Measurements from ENCODE around the gene TNFAIP8L3.
"Not testable (repeated sequence)": the region's sequence is repeated elsewhere in the genome, so short reads cannot be mapped to it uniquely, and the experiment has no call there.

TNFAIP8L3 gene

GRCh38 chr15:51094606-51095569 is at the start of gene TNFAIP8L3:
TSS of gene TNFAIP8L3 (minus strand) at chr15:51094906. CDS start at chr15:51094595, 311 bp downstream.
- DNase-seq = peak; percentile 14

GRCh38 chr15:51144021-51144532 is 49.4 kb upstream of the TNFAIP8L3 start:
- DNase-seq = no peak

- DNase-seq = not testable (repeated sequence)
These were observed 45.6 kb upstream of the TNFAIP8L3 start for GRCh38 chr15:51140347-51140746.

DNA sequence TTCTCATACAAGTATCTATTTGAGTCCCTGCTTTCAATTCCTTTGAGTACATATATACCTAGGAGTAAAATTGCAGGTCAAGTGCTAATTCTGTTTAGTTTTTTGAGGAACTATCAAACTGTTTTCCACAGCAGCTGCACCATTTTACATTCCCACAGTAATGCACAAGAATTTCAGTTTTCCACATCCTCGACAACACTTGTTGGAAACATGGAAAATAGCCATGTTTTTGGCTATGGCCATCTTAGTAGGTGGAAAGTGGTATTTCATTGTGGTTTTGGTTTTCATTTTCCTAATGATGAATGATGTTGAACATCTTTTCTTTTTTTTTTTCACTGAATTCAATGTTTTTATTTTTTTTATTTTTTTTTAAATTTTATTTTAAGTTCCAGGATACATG is 44.4 kb upstream of the TNFAIP8L3 start:
- DNase-seq = no peak

DNA sequence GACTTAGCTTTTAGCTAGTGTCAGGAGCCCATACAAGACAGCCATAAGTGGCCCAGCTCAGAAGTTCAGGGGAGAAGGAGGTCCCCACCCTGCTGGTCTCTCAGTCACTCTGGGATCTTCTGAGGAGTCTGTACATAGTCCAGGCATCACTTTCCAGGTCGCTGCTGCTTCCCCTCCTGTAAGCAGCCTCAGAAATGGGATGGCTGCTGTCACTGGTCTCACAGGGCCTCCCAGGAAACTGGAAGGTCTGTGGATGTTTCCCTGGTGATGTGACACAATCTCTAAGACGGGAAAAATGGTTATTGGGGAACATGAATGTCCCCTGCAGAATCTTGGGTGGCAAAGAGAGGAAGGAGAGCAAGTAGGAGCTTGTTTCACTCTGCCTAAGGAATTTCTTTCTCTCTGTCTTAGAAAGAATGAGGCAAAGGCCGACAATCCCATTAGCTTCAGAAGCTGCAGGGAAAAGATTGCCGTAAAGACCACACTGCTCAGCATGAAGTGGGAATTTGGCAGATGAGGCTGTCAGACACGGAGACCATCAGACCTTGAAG is 43.2 kb upstream of the TNFAIP8L3 start:
- no peak for DNase-seq

DNA sequence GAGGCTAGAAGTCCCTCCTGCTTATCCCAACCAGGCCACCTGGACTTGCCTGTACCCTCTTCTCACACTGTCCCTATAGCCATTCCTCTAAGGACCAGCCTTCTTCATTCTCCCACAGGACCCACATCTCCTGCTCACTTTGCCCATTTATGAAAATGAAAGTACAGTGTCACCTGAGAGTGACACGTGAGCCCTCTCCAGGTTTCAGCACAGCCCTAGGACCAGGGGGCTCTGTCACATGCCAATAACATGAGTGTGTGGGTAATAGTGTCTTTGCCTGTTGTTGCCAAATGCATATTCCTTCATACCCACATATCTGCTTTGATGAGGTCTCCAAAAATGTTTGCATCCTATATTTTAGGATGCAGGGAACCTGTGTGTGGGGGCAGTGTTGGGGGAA is 42.3 kb upstream of the TNFAIP8L3 start:
- no peak for DNase-seq

- no peak for DNase-seq
These were observed 40.6 kb upstream of the TNFAIP8L3 start for GRCh38 chr15:51135276-51135675.

DNA sequence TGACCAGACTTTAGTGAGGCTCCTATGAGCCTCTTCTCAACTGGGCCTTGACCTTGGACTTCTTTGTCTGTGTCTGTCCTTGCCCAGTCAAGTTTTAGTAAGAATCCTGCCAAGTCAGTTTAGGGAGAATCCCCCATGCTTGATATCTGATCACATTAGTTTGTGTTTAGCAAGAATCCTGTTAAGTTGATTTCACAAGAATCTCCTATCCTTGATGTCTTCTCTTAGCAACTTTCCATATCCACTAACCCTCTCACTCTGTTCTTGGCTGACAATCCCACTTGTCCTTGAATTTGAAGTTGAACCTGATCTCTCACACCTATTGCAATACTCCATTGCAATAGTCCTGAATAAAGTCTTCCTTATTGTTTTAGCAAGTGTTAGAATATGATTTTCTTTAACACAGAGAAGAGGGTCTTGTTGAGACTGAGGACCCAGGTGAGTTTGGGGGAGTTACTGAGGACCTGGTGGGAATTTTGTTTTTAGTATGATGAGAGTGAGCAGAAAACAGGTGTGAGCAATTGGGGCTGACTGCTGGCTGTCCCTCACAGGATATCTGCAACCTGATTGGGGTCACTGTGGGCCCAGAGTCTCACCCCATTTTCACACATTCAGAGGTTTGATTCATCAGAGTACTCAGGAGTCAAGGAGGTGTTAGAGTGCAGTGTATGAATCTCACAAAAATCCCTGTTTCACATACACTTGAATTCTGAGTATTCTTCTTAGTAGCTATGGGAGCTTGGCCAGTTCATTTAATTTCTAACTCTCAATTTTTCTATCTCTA is 39.9 kb upstream of the TNFAIP8L3 start:
- DNase-seq = no peak

DNA sequence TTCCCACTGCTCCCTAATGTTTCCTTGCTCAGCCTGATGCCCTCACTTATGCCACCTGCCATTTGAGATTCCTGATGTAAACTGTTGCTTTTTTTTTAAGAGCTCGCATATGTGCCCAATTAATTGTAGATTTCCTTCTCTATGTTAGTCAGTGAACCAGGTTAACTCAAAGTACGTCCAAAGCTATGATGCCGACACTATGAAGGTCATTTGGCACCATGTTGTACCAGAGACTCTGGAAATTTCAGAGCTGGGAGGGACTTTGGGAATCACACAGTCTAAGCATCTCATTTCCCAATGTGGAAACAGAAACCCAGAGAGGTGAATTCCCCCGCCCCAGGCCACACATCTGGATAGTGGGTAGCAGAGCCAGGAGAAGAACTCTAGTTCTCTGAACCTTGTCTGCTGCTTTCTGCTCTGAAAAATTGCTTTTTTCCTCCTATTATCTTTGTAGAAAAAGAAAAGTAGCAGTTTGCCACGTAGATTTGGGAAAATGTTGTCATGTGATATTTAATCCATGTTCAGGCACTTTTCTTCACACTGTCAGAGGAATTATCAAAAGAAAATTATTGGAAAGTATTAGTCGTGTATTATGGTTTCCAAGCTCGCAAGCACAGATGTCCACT is 38.5 kb upstream of the TNFAIP8L3 start:
- DNase-seq = no peak

DNA sequence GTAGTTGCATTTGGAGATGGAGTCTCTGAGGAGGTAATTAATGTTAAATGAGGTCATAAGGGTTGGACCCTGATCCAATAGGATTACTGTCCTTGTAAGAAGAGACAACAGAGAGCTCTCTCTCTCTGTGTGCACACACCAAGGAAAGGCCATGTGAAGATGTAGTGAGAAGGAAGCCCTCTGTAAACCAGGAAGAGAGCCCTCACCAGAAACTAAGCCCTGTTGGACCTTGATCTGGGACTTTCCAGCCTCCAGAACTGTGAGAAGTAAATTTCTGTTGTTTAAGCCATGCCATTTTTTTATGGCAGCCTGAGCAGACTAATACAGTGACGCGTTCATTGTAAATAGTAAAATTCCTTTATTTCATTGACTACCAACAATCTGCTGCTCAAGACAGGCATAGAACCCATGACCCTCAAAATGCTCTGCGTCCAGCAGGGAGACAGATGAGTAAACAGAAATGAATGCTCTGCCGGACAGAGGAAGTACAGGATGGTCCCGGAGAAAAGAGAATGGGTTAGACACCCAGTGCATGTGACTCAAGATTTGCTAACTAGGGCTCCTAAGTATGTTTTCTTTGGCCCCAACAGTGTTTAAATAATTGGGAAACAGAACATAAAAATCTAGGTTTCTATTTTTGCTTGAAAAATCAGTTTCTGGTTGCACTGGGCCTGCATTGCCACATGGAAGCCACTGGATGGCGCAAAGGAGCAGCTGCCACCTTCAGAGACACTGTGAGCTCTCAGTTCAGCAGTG is 37.9 kb upstream of the TNFAIP8L3 start:
- DNase-seq = no peak

- no peak for DNase-seq
These were observed 37.0 kb upstream of the TNFAIP8L3 start for GRCh38 chr15:51131596-51132290.

DNA sequence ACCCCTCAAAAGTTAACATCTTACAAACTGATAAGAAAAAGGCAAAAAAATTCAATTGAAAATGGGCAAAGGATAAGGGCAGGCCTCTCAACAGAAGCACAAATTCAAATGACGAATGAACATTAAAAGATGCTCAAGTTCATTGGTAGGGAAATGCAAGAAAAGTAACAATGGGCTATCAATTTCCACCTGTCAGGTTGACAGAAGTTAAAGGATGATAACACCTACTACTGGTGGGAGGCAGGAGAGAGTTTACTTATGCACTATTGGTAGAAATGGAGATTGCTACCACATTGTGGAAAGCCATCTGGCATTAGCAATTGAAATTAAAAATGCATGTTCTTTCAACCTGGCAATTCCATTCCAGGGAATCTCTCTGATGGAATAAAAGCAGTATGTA is 35.6 kb upstream of the TNFAIP8L3 start:
- DNase-seq = no peak

DNA sequence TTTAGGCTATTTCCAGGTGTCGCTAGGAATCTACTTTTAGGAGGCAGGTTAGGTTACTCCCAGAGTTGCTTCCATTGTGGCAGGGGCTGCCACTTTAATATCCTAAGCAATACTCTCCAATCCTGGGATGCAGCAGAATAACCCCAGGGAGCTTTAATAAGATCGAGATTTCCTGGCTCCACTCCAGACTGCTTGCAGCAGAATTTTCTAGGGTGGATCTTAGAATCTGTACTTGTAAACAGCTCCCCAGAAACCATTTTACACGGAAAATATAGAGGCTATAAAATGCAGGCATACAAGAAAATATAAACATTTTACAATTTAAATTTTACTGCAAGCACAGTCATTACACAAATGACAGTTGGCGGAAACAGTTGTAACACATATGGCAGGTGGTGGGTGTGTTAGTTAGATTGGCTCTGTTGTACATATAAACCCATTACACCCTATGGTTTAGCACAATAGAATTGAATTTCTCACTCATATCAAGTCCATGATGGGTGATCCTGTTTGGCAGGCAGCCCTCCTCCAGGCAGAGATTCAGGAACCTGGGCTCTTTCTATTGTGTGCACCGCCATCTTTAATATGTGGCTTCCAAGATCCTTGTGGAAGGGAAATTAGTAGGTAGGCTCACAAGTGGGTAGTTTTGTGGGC is 35.0 kb upstream of the TNFAIP8L3 start:
- DNase-seq = peak; percentile 13

- no peak for DNase-seq
These were observed 34.0 kb upstream of the TNFAIP8L3 start for GRCh38 chr15:51128701-51129100.

DNA sequence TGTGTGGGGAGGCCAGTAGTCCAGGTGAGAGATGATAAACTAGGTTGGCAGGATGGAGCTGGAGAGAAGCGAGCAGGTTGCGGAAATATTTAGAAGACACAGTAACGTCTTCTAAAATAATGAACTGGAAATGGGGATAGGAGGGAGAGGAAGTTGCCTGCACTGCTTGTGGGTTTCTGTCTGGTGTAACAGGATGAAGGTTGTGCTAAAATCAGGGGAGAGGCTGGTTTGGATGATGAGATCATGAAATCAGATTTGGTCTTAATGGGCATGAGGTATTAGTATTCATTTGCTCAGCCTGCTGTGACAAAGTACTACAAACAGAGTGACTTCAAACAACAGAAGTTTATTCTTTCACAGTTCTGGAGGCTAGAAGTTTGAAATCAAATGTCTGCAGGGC is 32.1 kb upstream of the TNFAIP8L3 start:
- DNase-seq = no peak

DNA sequence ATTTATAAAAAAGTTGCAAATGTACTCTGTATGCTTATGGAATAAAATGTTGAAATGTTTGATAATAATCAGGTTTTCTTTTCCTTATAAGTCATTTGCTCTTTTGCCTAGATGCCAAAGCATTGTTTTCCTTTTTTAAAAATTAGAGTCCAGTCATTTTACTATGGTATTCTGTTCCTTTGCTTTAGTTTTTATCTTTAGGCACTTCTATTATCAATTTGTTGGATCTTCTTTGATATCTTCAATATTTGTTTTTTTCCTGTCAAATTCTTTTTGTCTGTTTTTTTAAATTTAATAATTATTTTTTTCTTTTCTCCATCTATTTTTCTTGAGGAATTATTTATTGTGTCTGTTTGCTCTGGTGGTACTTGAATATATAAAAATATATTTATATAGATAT is 28.3 kb upstream of the TNFAIP8L3 start:
- DNase-seq = not testable (repeated sequence)

- no peak for DNase-seq
These were observed 27.0 kb upstream of the TNFAIP8L3 start for GRCh38 chr15:51121631-51122225.

- no peak for DNase-seq
These were observed 26.4 kb upstream of the TNFAIP8L3 start for GRCh38 chr15:51121118-51121517.

GRCh38 chr15:51119120-51119519 is 24.4 kb upstream of the TNFAIP8L3 start:
- no peak for DNase-seq

DNA sequence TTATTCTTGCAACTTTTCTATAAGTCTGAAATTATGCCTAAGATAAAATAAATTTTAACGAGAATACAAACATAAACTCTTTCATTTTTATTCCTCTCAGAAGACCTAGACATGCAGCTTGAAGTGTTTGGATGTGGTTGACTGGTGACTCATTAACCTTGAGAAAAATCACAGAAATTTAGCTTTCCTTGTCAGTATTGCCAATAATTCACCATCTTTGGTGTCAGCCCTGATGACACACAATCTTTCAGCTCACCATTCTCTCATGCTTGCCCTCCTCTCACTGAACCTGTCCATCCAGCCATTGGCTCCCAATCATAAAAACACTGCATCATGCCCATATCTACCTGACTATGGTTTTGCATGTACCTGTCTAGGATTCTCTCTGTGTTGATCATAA is 22.6 kb upstream of the TNFAIP8L3 start:
- no peak for DNase-seq

Measured in NCI-H345 (cell line).